H1 (cell line): Measurements from ENCODE around the gene PCDHGB3. TPM values are rescaled to one million over a fixed set of nuclear protein-coding genes. Genes with fewer than 3 reads are reported as not detected.

ENCODE experiments used
- CTCF ChIA-PET: fragments of 300-600 bp; sonication (Branson Sonifier 250); formaldehyde crosslinking; loops from one replicate; lab custom pipeline; 2021; ENCODE audit not compliant: partially characterized antibody; lab: Charles Lee
- POLR2A ChIA-PET: fragments of 300-600 bp; sonication (Branson Sonifier 250); formaldehyde crosslinking; loops from one replicate; lab custom pipeline; 2021; ENCODE audit warnings: inconsistent platforms; ENCODE audit not compliant: partially characterized antibody; lab: Charles Lee
- DNase-seq, 2 experiments: peaks; one replicate each; pipeline versions ENCODE4 v3.0.0 to v3.0.0-alpha.2; 2010 to 2022; ENCODE audit warnings: low spot score in 2 of 2, low read depth in 1 of 2, mixed read lengths in 1 of 2
- FAIRE-seq: peaks from 2 replicates; lab custom pipeline; 2011; peaks lifted over from hg19 to GRCh38; lab: Jason Lieb, UNC
- H2AFZ ChIP-seq: 2 replicates; pipeline ENCODE4 v1.8.1; 2012; ENCODE audit warnings: low read length, inconsistent platforms
- H2AK5ac ChIP-seq: 2 replicates; pipeline ENCODE4 v1.6.1; 2013; ENCODE audit warnings: low read depth, low read length
- H2BK120ac ChIP-seq: replicated peaks from 2 replicates; pipeline ENCODE3; 2013; ENCODE audit warnings: low read depth, low read length, inconsistent platforms
- H2BK12ac ChIP-seq: 2 replicates; pipeline ENCODE4 v1.6.1; 2013; ENCODE audit warnings: low read depth, low read length
- H2BK15ac ChIP-seq: 2 replicates; pipeline ENCODE4 v1.6.1; 2013; ENCODE audit warnings: low read length
- H2BK20ac ChIP-seq: 2 replicates; pipeline ENCODE4 v1.6.1; 2013; ENCODE audit warnings: low read length
- H2BK5ac ChIP-seq: 2 replicates; pipeline ENCODE4 v1.6.1; 2013; ENCODE audit warnings: low read depth, low read length
- H3K14ac ChIP-seq: 2 replicates; pipeline ENCODE4 v1.6.1; 2013; ENCODE audit warnings: inconsistent platforms; ENCODE audit not compliant: insufficient read length
- H3K18ac ChIP-seq: 2 replicates; pipeline ENCODE4 v1.6.1; 2013; ENCODE audit warnings: low read length; ENCODE audit errors: extremely low read depth
- H3K23ac ChIP-seq: 2 replicates; pipeline ENCODE4 v1.6.1; 2013; ENCODE audit warnings: inconsistent platforms; ENCODE audit not compliant: insufficient read length
- H3K23me2 ChIP-seq: 2 replicates; pipeline ENCODE4 v1.6.1; 2013; ENCODE audit warnings: low read depth, low read length
- H3K27ac ChIP-seq: 2 replicates; pipeline ENCODE4 v1.6.1; 2011; ENCODE audit warnings: low read depth, low read length, inconsistent platforms
- H3K27me3 ChIP-seq, 4 experiments: replicated peaks in 1 of 4; 1 replicate in 1 of 4; 2 replicates in 3 of 4; pipeline versions ENCODE4 v1.6.1 to v1.8.1; 2011 to 2013; ENCODE audit warnings: low read length in 3 of 4, mild to moderate bottlenecking in 3 of 4, inconsistent platforms in 2 of 4, mixed read lengths in 2 of 4, moderate library complexity in 1 of 4; ENCODE audit not compliant: control insufficient read depth in 3 of 4, insufficient read depth in 3 of 4; ENCODE audit errors: extremely low read depth in 1 of 4
- H3K36me3 ChIP-seq, 4 experiments: 2 replicates each; pipeline versions ENCODE4 v1.6.1 to v1.8.1; 2011 to 2013; ENCODE audit warnings: mild to moderate bottlenecking in 4 of 4, low read length in 3 of 4, moderate library complexity in 2 of 4, control low read depth in 1 of 4, inconsistent platforms in 1 of 4; ENCODE audit not compliant: insufficient read depth in 4 of 4, control insufficient read depth in 2 of 4
- H3K4ac ChIP-seq: replicated peaks from 2 replicates; pipeline ENCODE3; 2013; ENCODE audit warnings: low read length, low read depth, mixed read lengths, inconsistent platforms; ENCODE audit not compliant: insufficient read length
- H3K4me1 ChIP-seq, 4 experiments: replicated peaks in 1 of 4; 1 replicate in 1 of 4; 2 replicates in 3 of 4; pipeline versions ENCODE4 v1.6.1 to v1.8.1; 2011 to 2013; ENCODE audit warnings: low read length in 3 of 4, inconsistent platforms in 2 of 4, mixed read lengths in 1 of 4; ENCODE audit not compliant: insufficient read depth in 4 of 4, control insufficient read depth in 3 of 4
- H3K4me2 ChIP-seq, 2 experiments: 2 replicates each; pipeline versions ENCODE4 v1.6.1 to v1.8.1; 2011 to 2013; ENCODE audit warnings: low read depth in 2 of 2, low read length in 2 of 2, control low read depth in 1 of 2, inconsistent platforms in 1 of 2, mild to moderate bottlenecking in 1 of 2; ENCODE audit not compliant: insufficient read depth in 1 of 2
- H3K4me3 ChIP-seq, 4 experiments: fragments of 200-600, 300-600 bp in 1 of 4; sonication (generic), shearing (Covaris generic), sonication (Bioruptor Twin) in 1 of 4; 2 replicates each; pipeline versions ENCODE4 v1.5.1 to v1.8.1; 2011 to 2016; ENCODE audit warnings: low read length in 4 of 4, low read depth in 3 of 4, control low read depth in 2 of 4, inconsistent platforms in 2 of 4, mild to moderate bottlenecking in 2 of 4, mixed read lengths in 1 of 4, moderate library complexity in 1 of 4; ENCODE audit not compliant: insufficient read depth in 2 of 4; ENCODE audit errors: extremely low read depth in 1 of 4
- H3K56ac ChIP-seq: replicated peaks from 2 replicates; pipeline ENCODE3; 2013; ENCODE audit warnings: low read depth, mild to moderate bottlenecking, mixed read lengths, low read length, inconsistent platforms; ENCODE audit not compliant: insufficient read length
- H3K79me1 ChIP-seq: 2 replicates; pipeline ENCODE4 v1.6.1; 2013; ENCODE audit warnings: low read depth, low read length, control low read depth
- H3K79me2 ChIP-seq, 2 experiments: 2 replicates each; pipeline versions ENCODE4 v1.6.1 to v1.8.1; 2012 to 2013; ENCODE audit warnings: low read length in 2 of 2, mild to moderate bottlenecking in 2 of 2, inconsistent platforms in 1 of 2; ENCODE audit not compliant: insufficient read depth in 2 of 2, control insufficient read depth in 1 of 2
- H3K9ac ChIP-seq, 4 experiments: replicated peaks in 1 of 4; 1 replicate in 1 of 4; 2 replicates in 3 of 4; pipeline versions ENCODE4 v1.6.1 to v1.8.1; 2011 to 2013; ENCODE audit warnings: low read depth in 3 of 4, low read length in 3 of 4, control low read depth in 2 of 4, mild to moderate bottlenecking in 2 of 4, moderate library complexity in 2 of 4, inconsistent platforms in 1 of 4; ENCODE audit errors: extremely low read depth in 1 of 4
- H3K9me3 ChIP-seq, 2 experiments: 2 replicates each; pipeline versions ENCODE4 v1.6.1 to v1.8.1; 2012 to 2013; ENCODE audit warnings: mild to moderate bottlenecking in 2 of 2, moderate library complexity in 2 of 2, control low read depth in 1 of 2, inconsistent platforms in 1 of 2, low read depth in 1 of 2, low read length in 1 of 2, mixed read lengths in 1 of 2; ENCODE audit not compliant: insufficient read depth in 2 of 2
- H4K20me1 ChIP-seq, 2 experiments: replicated peaks in 1 of 2; 2 replicates each; pipeline versions ENCODE3 to v1.8.1; 2011 to 2013; ENCODE audit warnings: inconsistent platforms in 2 of 2, low read length in 2 of 2, mild to moderate bottlenecking in 1 of 2; ENCODE audit not compliant: insufficient read depth in 2 of 2, control insufficient read depth in 1 of 2
- H4K5ac ChIP-seq: 2 replicates; pipeline ENCODE4 v1.6.1; 2013; ENCODE audit warnings: low read length, low read depth, mixed read lengths, inconsistent platforms; ENCODE audit not compliant: insufficient read length
- H4K8ac ChIP-seq: 2 replicates; pipeline ENCODE4 v1.8.0; 2013; ENCODE audit warnings: mild to moderate bottlenecking, moderate library complexity, low read length, inconsistent platforms; ENCODE audit not compliant: insufficient read depth; ENCODE audit errors: extremely low read depth
- H4K91ac ChIP-seq: replicated peaks from 2 replicates; pipeline ENCODE3; 2013; ENCODE audit warnings: low read length, mixed read lengths, inconsistent platforms; ENCODE audit not compliant: insufficient read length
- BACH1 ChIP-seq: IDR thresholded peaks from 2 replicates; pipeline ENCODE4 v1.6.1; 2012; ENCODE audit warnings: low read length, improper control_type of control experiment
- EP300 ChIP-seq, 2 experiments: IDR thresholded peaks; 1 replicate in 1 of 2; 2 replicates in 1 of 2; pipeline ENCODE4 v1.6.1; 2011 to 2012; ENCODE audit warnings: low read depth in 2 of 2, low read length in 2 of 2, mild to moderate bottlenecking in 2 of 2, borderline replicate concordance in 1 of 2, inconsistent platforms in 1 of 2, moderate library complexity in 1 of 2
- KDM4A ChIP-seq: IDR thresholded peaks from one replicate; pipeline ENCODE4 v1.7.1; 2012; ENCODE audit warnings: low read depth, mild to moderate bottlenecking, moderate library complexity, low read length, inconsistent platforms; ENCODE audit not compliant: severe bottlenecking
- RFX5 ChIP-seq: IDR thresholded peaks from 2 replicates; pipeline ENCODE4 v1.6.1; 2011; ENCODE audit warnings: low read depth, low read length, improper control_type of control experiment, borderline replicate concordance
- YY1 ChIP-seq: IDR thresholded peaks from 2 replicates; pipeline ENCODE4 v1.6.1; 2011; ENCODE audit warnings: low read depth, mild to moderate bottlenecking, low read length
- WGBS, 2 experiments: shearing (Covaris generic) in 1 of 2; methylation state at CpG; one replicate each; pipeline versions ENCODE4 v1.1.6 to v1.1.7; 2013 to 2015; ENCODE audit warnings: low lambda C conversion rate in 2 of 2, mixed read lengths in 2 of 2, inconsistent platforms in 1 of 2, low coverage in 1 of 2, missing lambda C conversion rate in 1 of 2; ENCODE audit not compliant: insufficient replicate concordance in 2 of 2, insufficient coverage in 1 of 2, insufficient read length in 1 of 2; ENCODE audit errors: extremely low coverage in 1 of 2, missing lambda C conversion rate in 1 of 2; 5-methylcytosine and 5-hydroxymethylcytosine counted together
- polyA plus RNA-seq, 7 experiments: library from polyadenylated mRNA; depleted of rRNA in 3 of 7; stranded (reverse) in 5 of 7; unstranded in 2 of 7; fragments of >200 nt in 5 of 7; fragments of 200-250 nt in 2 of 7; gene quantifications; 1 replicate in 5 of 7; 2 replicates in 1 of 7; 4 replicates in 1 of 7; pipeline versions ENCODE4 v1.2.1 to v1.2.3, GENCODE V29; 2011 to 2013; ENCODE audit warnings: missing spikeins in 2 of 7, mixed read lengths in 2 of 7
- total RNA-seq: library from RNA; stranded (reverse); fragmentation: NEBNext Ultra II Directional; extraction: Animal tissue kit (Norgen Biotek cat#: 25700); gene quantifications from 2 replicates; pipeline ENCODE4 v1.2.1, GENCODE V29; 2021

The PCDHGB3 gene
- total and polyA plus RNA-seq, 2 of the 8 experiments (the other 6 are each of a cell fraction or from before 2014, with no cell fraction given), result 1.6 to 1.9 TPM

GRCh38 chr5:141345327-141345726 lies 24.7 kb upstream of the PCDHGB3 start:
- Histone ChIP-seq H3K27me3 (no peaks in the 10 kb centered on the region), H2BK15ac (no peak overlapping the region), H4K20me1 (no peaks in the 10 kb centered on the region), H3K9me3 (peaks cover 19 to 28% of the 10 kb centered on the region in 2 experiments; a peak in 3 of 4 replicates), H2AK5ac (no peak overlapping the region), H2BK120ac (no peak overlapping the region), H3K4ac (no peak overlapping the region), H3K36me3 (no peaks in the 10 kb centered on the region; a peak in 2 of 8 replicates), H3K14ac (no peak overlapping the region), H2AFZ (no peak overlapping the region), H4K8ac (no peak overlapping the region), H3K79me1 (no peaks in the 10 kb centered on the region), H4K91ac (no peak overlapping the region), H2BK5ac (no peak overlapping the region), H4K5ac (no peak overlapping the region), H3K23ac (no peak overlapping the region), H3K4me3 (no peak overlapping the region), H2BK20ac (no peak overlapping the region), H2BK12ac (no peak overlapping the region), H3K27ac (no peak overlapping the region), H3K9ac (no peak overlapping the region), H3K4me2 (no peak overlapping the region), H3K23me2 (no peaks in the 10 kb centered on the region), H3K79me2 (no peaks in the 10 kb centered on the region), H3K18ac (no peak overlapping the region), H3K4me1 (peaks cover 0 to 4% (median under 1%) of the 10 kb centered on the region in 4 experiments; a peak in 1 of 7 replicates), H3K56ac (no peak overlapping the region)
- WGBS, 2 experiments, result 86% methylated on average over 11 of the region's 20 CpGs; no CpG with 5 or more reads in 1 of the 2 experiments
- FAIRE-seq (no peak), DNase-seq (no peak)
- CTCF ChIA-PET, result interaction anchor here (1.3 to 4.8 kb wide), 10 partner anchors 10 to 153 kb away, joined by 4 to 21 read pairs (median 12); partner anchors contain the start of genes PCDHB10, PCDHB14, PCDHB15 and TAF7
- POLR2A ChIA-PET, result no interaction called here
- TF ChIP-seq YY1 (no peak), EP300 (IDR thresholded peaks at IDR 0.05; ENCODE audit: borderline replicate concordance in 1 of 2, low read depth in 2 of 2, low read length in 2 of 2) (no peak), KDM4A (no peak), RFX5 (no peak), BACH1 (no peak)
